Measurements from ENCODE around the gene GPSM1.

GPSM1 gene

GRCh38 chr9:136331030-136331429, 3.7 kb downstream of the GPSM1 start:
- Histone ChIP-seq H3K36me3 (ENCODE audit: insufficient read depth, low read length) (no peaks in the 10 kb centered on the region), H3K9ac (ENCODE audit: low read depth, low read length) (no peak overlapping the region), H3K9me3 (ENCODE audit: insufficient read depth, low read depth, low read length) (no peaks in the 10 kb centered on the region), H3K27me3 (ENCODE audit: insufficient read depth, low read length) (no peaks in the 10 kb centered on the region), H3K27ac (ENCODE audit: low read depth, low read length) (no peak overlapping the region), H3K4me3 (ENCODE audit: low read length) (no peak overlapping the region), H3K4me1 (ENCODE audit: insufficient read depth, low read length) (peaks cover 11% of the 10 kb centered on the region; the same call in 1 of the 2 replicates)
- 94% methylated on average over 15 of the region's 15 CpGs for WGBS

GRCh38 chr9:136331556-136332481, 4.5 kb downstream of the GPSM1 start:
- H3K27ac ChIP-seq (ENCODE audit: low read depth, low read length): no peak overlapping the region
- 0 out of 2 replicates have a peak, but pooled peaks cover 4% of the 10 kb centered on the region for H3K36me3 ChIP-seq (ENCODE audit: insufficient read depth, low read length)
- H3K27me3 ChIP-seq (ENCODE audit: insufficient read depth, low read length): no peaks in the 10 kb centered on the region
- peaks cover 3% of the 10 kb centered on the region; the same call in 1 of the 2 replicates for H3K4me1 ChIP-seq (ENCODE audit: insufficient read depth, low read length)
- WGBS: 89% methylated on average over 46 of the region's 46 CpGs
- H3K9ac ChIP-seq (ENCODE audit: low read depth, low read length): no peak overlapping the region
- no peaks in the 10 kb centered on the region for H3K9me3 ChIP-seq (ENCODE audit: insufficient read depth, low read depth, low read length)
- H3K4me3 ChIP-seq (ENCODE audit: low read length): no peak overlapping the region

GRCh38 chr9:136332482-136332983, 5.2 kb downstream of the GPSM1 start:
- no peak overlapping the region for H3K9ac ChIP-seq (ENCODE audit: low read depth, low read length)
- H3K27ac ChIP-seq (ENCODE audit: low read depth, low read length): no peak overlapping the region
- H3K4me3 ChIP-seq (ENCODE audit: low read length): no peak overlapping the region
- H3K36me3 ChIP-seq (ENCODE audit: insufficient read depth, low read length): 0 out of 2 replicates have a peak, but pooled peaks cover 4% of the 10 kb centered on the region
- WGBS: 89% methylated on average over 11 of the region's 11 CpGs
- no peaks in the 10 kb centered on the region for H3K27me3 ChIP-seq (ENCODE audit: insufficient read depth, low read length)
- no peaks in the 10 kb centered on the region for H3K9me3 ChIP-seq (ENCODE audit: insufficient read depth, low read depth, low read length)
- no peaks in the 10 kb centered on the region for H3K4me1 ChIP-seq (ENCODE audit: insufficient read depth, low read length)

- no peak overlapping the region for H3K4me3 ChIP-seq (ENCODE audit: low read length)
- H3K36me3 ChIP-seq (ENCODE audit: insufficient read depth, low read length): 0 out of 2 replicates have a peak, but pooled peaks cover 4% of the 10 kb centered on the region
- 93% methylated on average over 12 of the region's 12 CpGs for WGBS
- no peak overlapping the region; the same call in 1 of the 2 replicates for H3K9ac ChIP-seq (ENCODE audit: low read depth, low read length)
- H3K27me3 ChIP-seq (ENCODE audit: insufficient read depth, low read length): no peaks in the 10 kb centered on the region
- no peaks in the 10 kb centered on the region for H3K9me3 ChIP-seq (ENCODE audit: insufficient read depth, low read depth, low read length)
- no peak overlapping the region for H3K27ac ChIP-seq (ENCODE audit: low read depth, low read length)
- no peaks in the 10 kb centered on the region for H3K4me1 ChIP-seq (ENCODE audit: insufficient read depth, low read length)
These were observed 5.7 kb downstream of the GPSM1 start for GRCh38 chr9:136333045-136333444.

GRCh38 chr9:136333486-136333885, 6.1 kb downstream of the GPSM1 start:
- WGBS: 90% methylated on average over 17 of the region's 17 CpGs
- Histone ChIP-seq H3K4me3 (ENCODE audit: low read length) (no peak overlapping the region), H3K27ac (ENCODE audit: low read depth, low read length) (no peak overlapping the region)

GRCh38 chr9:136334541-136334940, 7.2 kb downstream of the GPSM1 start:
- Histone ChIP-seq H3K9me3 (ENCODE audit: insufficient read depth, low read depth, low read length) (no peaks in the 10 kb centered on the region), H3K4me3 (ENCODE audit: low read length) (no peak overlapping the region), H3K4me1 (ENCODE audit: insufficient read depth, low read length) (no peaks in the 10 kb centered on the region), H3K27ac (ENCODE audit: low read depth, low read length) (no peak overlapping the region), H3K36me3 (ENCODE audit: insufficient read depth, low read length) (0 out of 2 replicates have a peak, but pooled peaks cover 4% of the 10 kb centered on the region), H3K27me3 (ENCODE audit: insufficient read depth, low read length) (no peaks in the 10 kb centered on the region), H3K9ac (ENCODE audit: low read depth, low read length) (no peak overlapping the region)
- 94% methylated on average over 21 of the region's 21 CpGs for WGBS

More at GRCh38 chr9:136333486-136333885, 6.1 kb downstream of the GPSM1 start:
- no peak overlapping the region; the same call in 1 of the 2 replicates for H3K9ac ChIP-seq (ENCODE audit: low read depth, low read length)
- no peaks in the 10 kb centered on the region for H3K27me3 ChIP-seq (ENCODE audit: insufficient read depth, low read length)
- H3K9me3 ChIP-seq (ENCODE audit: insufficient read depth, low read depth, low read length): no peaks in the 10 kb centered on the region
- no peaks in the 10 kb centered on the region for H3K4me1 ChIP-seq (ENCODE audit: insufficient read depth, low read length)
- H3K36me3 ChIP-seq (ENCODE audit: insufficient read depth, low read length): 0 out of 2 replicates have a peak, but pooled peaks cover 4% of the 10 kb centered on the region

- Histone ChIP-seq H3K4me3 (ENCODE audit: low read length) (no peak overlapping the region), H3K9me3 (ENCODE audit: insufficient read depth, low read depth, low read length) (no peaks in the 10 kb centered on the region), H3K9ac (ENCODE audit: low read depth, low read length) (no peak overlapping the region), H3K4me1 (ENCODE audit: insufficient read depth, low read length) (no peaks in the 10 kb centered on the region), H3K27ac (ENCODE audit: low read depth, low read length) (no peak overlapping the region), H3K27me3 (ENCODE audit: insufficient read depth, low read length) (no peaks in the 10 kb centered on the region), H3K36me3 (ENCODE audit: insufficient read depth, low read length) (0 out of 2 replicates have a peak, but pooled peaks cover 4% of the 10 kb centered on the region)
- WGBS: 88% methylated on average over 26 of the region's 26 CpGs
These were observed 8.2 kb downstream of the GPSM1 start for GRCh38 chr9:136335296-136336155.

- 92% methylated on average over 30 of the region's 30 CpGs for WGBS
- no peak overlapping the region for H3K27ac ChIP-seq (ENCODE audit: low read depth, low read length)
- 0 out of 2 replicates have a peak, but pooled peaks cover 4% of the 10 kb centered on the region for H3K36me3 ChIP-seq (ENCODE audit: insufficient read depth, low read length)
- H3K4me3 ChIP-seq (ENCODE audit: low read length): no peak overlapping the region
- H3K4me1 ChIP-seq (ENCODE audit: insufficient read depth, low read length): no peaks in the 10 kb centered on the region
- no peaks in the 10 kb centered on the region for H3K9me3 ChIP-seq (ENCODE audit: insufficient read depth, low read depth, low read length)
- no peak overlapping the region for H3K9ac ChIP-seq (ENCODE audit: low read depth, low read length)
- no peaks in the 10 kb centered on the region for H3K27me3 ChIP-seq (ENCODE audit: insufficient read depth, low read length)
These were observed 9.0 kb downstream of the GPSM1 start for GRCh38 chr9:136336156-136336870.

GRCh38 chr9:136336881-136337280, 9.5 kb downstream of the GPSM1 start:
- 94% methylated on average over 23 of the region's 23 CpGs for WGBS
- no peak overlapping the region for H3K9ac ChIP-seq (ENCODE audit: low read depth, low read length)
- H3K9me3 ChIP-seq (ENCODE audit: insufficient read depth, low read depth, low read length): no peaks in the 10 kb centered on the region
- no peak overlapping the region for H3K27ac ChIP-seq (ENCODE audit: low read depth, low read length)
- no peak overlapping the region for H3K4me3 ChIP-seq (ENCODE audit: low read length)
- no peaks in the 10 kb centered on the region for H3K4me1 ChIP-seq (ENCODE audit: insufficient read depth, low read length)
- H3K36me3 ChIP-seq (ENCODE audit: insufficient read depth, low read length): 0 out of 2 replicates have a peak, but pooled peaks cover 4% of the 10 kb centered on the region
- no peaks in the 10 kb centered on the region for H3K27me3 ChIP-seq (ENCODE audit: insufficient read depth, low read length)

Measured in HUES64 (cell line).